ENCODE data around the gene ANAPC4. TPM values are rescaled to one million over a fixed set of nuclear protein-coding genes. Genes with fewer than 3 reads are reported as not detected.

Gene ANAPC4, protein sequence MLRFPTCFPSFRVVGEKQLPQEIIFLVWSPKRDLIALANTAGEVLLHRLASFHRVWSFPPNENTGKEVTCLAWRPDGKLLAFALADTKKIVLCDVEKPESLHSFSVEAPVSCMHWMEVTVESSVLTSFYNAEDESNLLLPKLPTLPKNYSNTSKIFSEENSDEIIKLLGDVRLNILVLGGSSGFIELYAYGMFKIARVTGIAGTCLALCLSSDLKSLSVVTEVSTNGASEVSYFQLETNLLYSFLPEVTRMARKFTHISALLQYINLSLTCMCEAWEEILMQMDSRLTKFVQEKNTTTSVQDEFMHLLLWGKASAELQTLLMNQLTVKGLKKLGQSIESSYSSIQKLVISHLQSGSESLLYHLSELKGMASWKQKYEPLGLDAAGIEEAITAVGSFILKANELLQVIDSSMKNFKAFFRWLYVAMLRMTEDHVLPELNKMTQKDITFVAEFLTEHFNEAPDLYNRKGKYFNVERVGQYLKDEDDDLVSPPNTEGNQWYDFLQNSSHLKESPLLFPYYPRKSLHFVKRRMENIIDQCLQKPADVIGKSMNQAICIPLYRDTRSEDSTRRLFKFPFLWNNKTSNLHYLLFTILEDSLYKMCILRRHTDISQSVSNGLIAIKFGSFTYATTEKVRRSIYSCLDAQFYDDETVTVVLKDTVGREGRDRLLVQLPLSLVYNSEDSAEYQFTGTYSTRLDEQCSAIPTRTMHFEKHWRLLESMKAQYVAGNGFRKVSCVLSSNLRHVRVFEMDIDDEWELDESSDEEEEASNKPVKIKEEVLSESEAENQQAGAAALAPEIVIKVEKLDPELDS
- total RNA-seq = 14.7 and 32.1 TPM in 2 replicates

DNA sequence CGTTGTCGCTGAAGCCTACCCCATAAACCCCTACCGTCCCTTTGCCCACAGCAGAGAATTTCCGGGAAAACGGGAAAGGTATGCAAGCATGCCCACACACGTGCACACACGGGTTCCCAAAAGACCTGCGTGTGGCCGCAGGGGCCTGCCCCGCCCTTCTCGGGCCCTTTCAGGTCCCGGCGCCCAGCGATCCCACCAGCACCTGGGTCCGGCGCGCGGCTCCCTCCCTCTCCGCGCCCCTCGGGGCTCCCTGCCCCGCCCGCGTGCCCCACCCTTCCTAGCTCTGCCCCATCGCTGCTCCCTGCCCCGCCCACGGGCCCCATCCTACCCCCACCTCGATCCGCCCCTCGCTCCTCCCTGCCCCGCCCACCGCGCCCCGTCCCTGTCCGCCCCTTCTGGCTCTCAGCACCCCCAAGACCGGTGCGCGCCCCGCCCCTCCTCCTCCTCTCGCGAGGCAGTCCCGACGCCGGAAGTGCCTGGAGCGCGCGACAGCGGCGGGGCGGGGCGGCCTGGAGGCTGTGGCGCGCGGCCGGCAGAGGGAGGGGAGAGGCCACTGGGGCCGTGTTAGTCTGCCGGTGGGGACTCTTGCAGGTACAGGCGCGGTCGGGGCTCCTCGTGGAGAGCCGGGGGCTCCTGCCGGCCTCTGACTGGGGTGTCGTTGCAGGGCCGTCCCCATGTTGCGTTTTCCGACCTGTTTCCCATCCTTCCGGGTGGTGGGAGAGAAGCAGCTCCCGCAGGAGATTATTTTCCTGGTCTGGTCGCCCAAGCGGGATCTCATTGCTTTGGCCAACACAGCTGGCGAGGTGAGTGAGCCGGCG is at the start of gene ANAPC4:
Gene ANAPC4 (plus strand): TSS at position 510 of the 818 bp plus-strand sequence. CDS start 165 bp downstream, at position 675.

Other genes starting within 250 kb of the ANAPC4 start
- 3.5 and 5.1 TPM in 2 replicates for gene SEPSECS, start 216.8 kb upstream of the ANAPC4 start, total RNA-seq
- gene PI4K2B, start 143.2 kb upstream of the ANAPC4 start, total RNA-seq = 17.5 and 22.8 TPM in 2 replicates
- gene ZCCHC4, start 64.5 kb upstream of the ANAPC4 start, total RNA-seq = 8.6 and 10.1 TPM in 2 replicates